Calu3 (cell line): ENCODE results near the gene HPN. TPM values are rescaled to one million over a fixed set of nuclear protein-coding genes. Genes with fewer than 3 reads are reported as not detected.

ENCODE experiments used
- BruUV-seq: library from RNA; stranded (reverse); fragments of 400-500 nt; replicated peaks from 2 replicates; lab custom pipeline; 2021; lab: Mats Ljungman, UMichigan
- CTCF ChIA-PET: fragments of 300-600 bp; sonication (Branson Sonifier 250); formaldehyde crosslinking; loops from one replicate; lab custom pipeline; 2022; ENCODE audit warnings: antibody characterized with exemption; lab: Charles Lee
- DNase-seq: peaks from one replicate; pipeline ENCODE4 v3.0.0; 2022
- H3K27ac Mint-ChIP-seq: one replicate; pipeline ENCODE4 v1.8.0; 2022; ENCODE audit warnings: mixed read lengths; ENCODE audit not compliant: unreplicated experiment
- H3K27me3 Mint-ChIP-seq: one replicate; pipeline ENCODE4 v1.8.0; 2022; ENCODE audit warnings: mixed read lengths; ENCODE audit not compliant: unreplicated experiment
- H3K36me3 Mint-ChIP-seq: one replicate; pipeline ENCODE4 v1.8.0; 2022; ENCODE audit warnings: mild to moderate bottlenecking, moderate library complexity, mixed read lengths; ENCODE audit not compliant: insufficient read depth, unreplicated experiment
- H3K4me1 Mint-ChIP-seq: one replicate; pipeline ENCODE4 v1.8.0; 2022; ENCODE audit warnings: mild to moderate bottlenecking, low read depth, mixed read lengths; ENCODE audit not compliant: unreplicated experiment
- H3K4me3 Mint-ChIP-seq: one replicate; pipeline ENCODE4 v1.8.0; 2022; ENCODE audit warnings: mild to moderate bottlenecking, low read depth, moderate library complexity, mixed read lengths; ENCODE audit not compliant: unreplicated experiment
- H3K9me3 Mint-ChIP-seq: one replicate; pipeline ENCODE4 v1.8.0; 2022; ENCODE audit warnings: low read depth, mixed read lengths; ENCODE audit not compliant: unreplicated experiment
- CTCF ChIP-seq: fragments of 200-600 bp; IDR thresholded peaks from one replicate; pipeline ENCODE4 v1.8.0; 2022; ENCODE audit warnings: antibody characterized with exemption; ENCODE audit not compliant: unreplicated experiment
- intact Hi-C: fragments of 100-400 bp; cut with micrococcal nuclease; formaldehyde crosslinking; loops from one replicate; pipeline ENCODE4 v1.10.0; 2022; ENCODE audit not compliant: unreplicated experiment
- total RNA-seq: library from RNA; stranded (reverse); gene quantifications from 2 replicates; pipeline ENCODE4 v1.2.3, GENCODE V29; 2022

Gene HPN
- total RNA-seq, 1 experiment from 2014 or later = 1.4 TPM

- H3K9me3 Mint-ChIP-seq = no peaks in the 10 kb centered on the region
- H3K4me3 Mint-ChIP-seq = peak overlapping the region; percentile 46
- peaks cover 9% of the 10 kb centered on the region for H3K36me3 Mint-ChIP-seq
- DNase-seq = no peak
- intact Hi-C loops = loop anchor here (1.0 kb wide), 3 partner anchors 23 to 117 kb away; no protein-coding TSS in a partner anchor
- H3K27ac Mint-ChIP-seq = peak overlapping the region; percentile 48
- TF ChIP-seq CTCF = no peak
- CTCF ChIA-PET = interaction anchor here (0.7 to 1.2 kb wide), 2 partner anchors 26 to 29 kb away, joined by 4 read pairs; no protein-coding TSS in a partner anchor
- peaks cover 43% of the 10 kb centered on the region for H3K4me1 Mint-ChIP-seq
- no TSS peak for BruUV-seq
- no peaks in the 10 kb centered on the region for H3K27me3 Mint-ChIP-seq
Observed at GRCh38 chr19:35090160-35090505, 48.6 kb downstream of the HPN start.

- peak overlapping the region; percentile 46 for H3K4me3 Mint-ChIP-seq
- H3K36me3 Mint-ChIP-seq = peaks cover 9% of the 10 kb centered on the region
- no TSS peak for BruUV-seq
- peak; percentile 83 for DNase-seq
- H3K27ac Mint-ChIP-seq = peak overlapping the region; percentile 48
- peak; percentile 89 for TF ChIP-seq CTCF
- no peaks in the 10 kb centered on the region for H3K27me3 Mint-ChIP-seq
- H3K4me1 Mint-ChIP-seq = peaks cover 49% of the 10 kb centered on the region
- H3K9me3 Mint-ChIP-seq = no peaks in the 10 kb centered on the region
- intact Hi-C loops = loop anchor here (1.0 kb wide), 3 partner anchors 23 to 117 kb away; no protein-coding TSS in a partner anchor
- CTCF ChIA-PET = interaction anchor here (0.6 to 1.2 kb wide), 3 partner anchors 26 to 28 kb away, joined by 4 to 5 read pairs (median 4); no protein-coding TSS in a partner anchor
Observed at GRCh38 chr19:35090506-35091214, 49.1 kb downstream of the HPN start.

GRCh38 chr19:35093430-35093829, 51.9 kb downstream of the HPN start:
- Mint-ChIP-seq H3K9me3 (no peaks in the 10 kb centered on the region), H3K4me3 (no peak overlapping the region), H3K36me3 (peaks cover 9% of the 10 kb centered on the region), H3K4me1 (peaks cover 49% of the 10 kb centered on the region), H3K27me3 (no peaks in the 10 kb centered on the region), H3K27ac (no peak overlapping the region)
- no TSS peak for BruUV-seq
- CTCF ChIA-PET = interaction anchor here (0.6 kb wide), 1 partner anchor 26 kb away, joined by 4 read pairs; no protein-coding TSS in a partner anchor
- no peak for TF ChIP-seq CTCF
- intact Hi-C loops = no loop called here
- no peak for DNase-seq

GRCh38 chr19:35093941-35094647, 52.6 kb downstream of the HPN start:
- Mint-ChIP-seq H3K27ac (no peak overlapping the region), H3K36me3 (peaks cover 9% of the 10 kb centered on the region), H3K4me1 (peaks cover 42% of the 10 kb centered on the region), H3K4me3 (no peak overlapping the region), H3K9me3 (no peaks in the 10 kb centered on the region), H3K27me3 (no peaks in the 10 kb centered on the region)
- no peak for TF ChIP-seq CTCF
- DNase-seq = no peak
- intact Hi-C loops = no loop called here
- BruUV-seq = no TSS peak
- CTCF ChIA-PET = no interaction called here
